ENCODE data around the gene SCN5A.

SCN5A gene

DNA sequence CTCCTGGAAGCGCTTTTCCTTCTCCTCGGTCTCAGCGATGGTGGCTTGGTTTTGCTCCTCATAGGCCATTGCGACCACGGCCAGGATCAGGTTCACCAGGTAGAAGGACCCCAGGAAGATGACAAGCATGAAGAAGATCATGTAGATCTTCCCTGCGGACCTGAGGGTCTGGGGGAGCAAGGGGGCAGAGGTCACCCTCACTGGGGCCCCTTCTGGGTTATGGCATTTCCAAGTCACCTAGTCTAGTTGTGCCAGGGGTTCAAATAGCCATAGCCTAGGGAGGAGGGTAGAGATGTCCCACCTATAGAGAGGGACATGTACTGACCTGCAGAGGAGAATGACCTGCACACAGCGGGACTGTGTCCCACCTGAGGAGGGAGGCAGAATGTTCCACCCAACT lies 43.5 kb downstream of the SCN5A start:
- TF ChIP-seq, protein P1, sequence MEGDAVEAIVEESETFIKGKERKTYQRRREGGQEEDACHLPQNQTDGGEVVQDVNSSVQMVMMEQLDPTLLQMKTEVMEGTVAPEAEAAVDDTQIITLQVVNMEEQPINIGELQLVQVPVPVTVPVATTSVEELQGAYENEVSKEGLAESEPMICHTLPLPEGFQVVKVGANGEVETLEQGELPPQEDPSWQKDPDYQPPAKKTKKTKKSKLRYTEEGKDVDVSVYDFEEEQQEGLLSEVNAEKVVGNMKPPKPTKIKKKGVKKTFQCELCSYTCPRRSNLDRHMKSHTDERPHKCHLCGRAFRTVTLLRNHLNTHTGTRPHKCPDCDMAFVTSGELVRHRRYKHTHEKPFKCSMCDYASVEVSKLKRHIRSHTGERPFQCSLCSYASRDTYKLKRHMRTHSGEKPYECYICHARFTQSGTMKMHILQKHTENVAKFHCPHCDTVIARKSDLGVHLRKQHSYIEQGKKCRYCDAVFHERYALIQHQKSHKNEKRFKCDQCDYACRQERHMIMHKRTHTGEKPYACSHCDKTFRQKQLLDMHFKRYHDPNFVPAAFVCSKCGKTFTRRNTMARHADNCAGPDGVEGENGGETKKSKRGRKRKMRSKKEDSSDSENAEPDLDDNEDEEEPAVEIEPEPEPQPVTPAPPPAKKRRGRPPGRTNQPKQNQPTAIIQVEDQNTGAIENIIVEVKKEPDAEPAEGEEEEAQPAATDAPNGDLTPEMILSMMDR (IDR thresholded peaks at IDR 0.05; ENCODE audit: low read depth, low read length, missing control alignments): no peak
- no peak overlapping the region for H3K4me3 ChIP-seq (ENCODE audit: low read depth, low read length)
- no peak for DNase-seq (ENCODE audit: low read depth)

DNA sequence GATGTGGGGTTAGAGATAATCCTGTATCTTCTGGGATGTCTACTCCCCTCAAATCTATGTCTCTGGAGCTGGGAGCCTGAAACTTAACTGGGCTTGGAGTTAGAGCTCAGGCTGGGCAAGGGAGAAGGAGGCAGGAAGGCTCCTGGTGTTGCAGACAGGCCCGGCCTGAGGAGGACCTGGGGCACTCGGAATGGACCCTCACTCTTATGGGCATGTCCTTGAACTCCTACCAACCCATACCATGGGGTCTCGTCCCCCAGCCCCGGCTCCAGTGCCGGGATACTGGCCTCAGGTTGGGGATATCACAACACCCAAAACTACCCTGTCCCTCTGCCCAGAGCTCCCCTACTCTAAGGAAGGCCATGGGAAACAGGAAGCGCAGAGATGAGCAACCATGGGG lies 45.2 kb downstream of the SCN5A start:
- TF ChIP-seq, protein P1 (IDR thresholded peaks at IDR 0.05; ENCODE audit: low read depth, low read length, missing control alignments): no peak
- H3K4me3 ChIP-seq (ENCODE audit: low read depth, low read length): no peak overlapping the region
- no peak for DNase-seq (ENCODE audit: low read depth)

DNA sequence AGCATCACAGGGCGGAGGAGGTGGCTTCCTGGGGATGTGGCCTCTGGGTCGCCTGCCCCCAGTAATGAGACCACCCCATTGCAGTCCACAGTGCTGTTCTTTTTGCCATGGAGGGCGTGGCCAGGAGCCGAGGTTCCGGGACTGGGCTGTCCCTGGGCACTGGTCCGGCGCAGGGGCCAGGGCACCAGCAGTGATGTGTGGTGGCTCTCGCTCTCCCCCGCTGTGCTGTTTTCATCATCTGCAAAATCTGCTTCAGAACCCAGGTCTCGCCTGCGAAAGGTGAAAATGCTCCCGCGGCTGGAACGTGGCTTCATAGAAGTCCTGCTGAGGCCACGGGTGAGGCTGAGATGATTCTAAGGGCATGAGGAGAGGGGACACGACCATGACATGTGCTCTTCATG lies 45.8 kb downstream of the SCN5A start:
- DNase-seq (ENCODE audit: low read depth): no peak
- TF ChIP-seq, protein P1 (IDR thresholded peaks at IDR 0.05; ENCODE audit: low read depth, low read length, missing control alignments): no peak
- no peak overlapping the region for H3K4me3 ChIP-seq (ENCODE audit: low read depth, low read length)

DNA sequence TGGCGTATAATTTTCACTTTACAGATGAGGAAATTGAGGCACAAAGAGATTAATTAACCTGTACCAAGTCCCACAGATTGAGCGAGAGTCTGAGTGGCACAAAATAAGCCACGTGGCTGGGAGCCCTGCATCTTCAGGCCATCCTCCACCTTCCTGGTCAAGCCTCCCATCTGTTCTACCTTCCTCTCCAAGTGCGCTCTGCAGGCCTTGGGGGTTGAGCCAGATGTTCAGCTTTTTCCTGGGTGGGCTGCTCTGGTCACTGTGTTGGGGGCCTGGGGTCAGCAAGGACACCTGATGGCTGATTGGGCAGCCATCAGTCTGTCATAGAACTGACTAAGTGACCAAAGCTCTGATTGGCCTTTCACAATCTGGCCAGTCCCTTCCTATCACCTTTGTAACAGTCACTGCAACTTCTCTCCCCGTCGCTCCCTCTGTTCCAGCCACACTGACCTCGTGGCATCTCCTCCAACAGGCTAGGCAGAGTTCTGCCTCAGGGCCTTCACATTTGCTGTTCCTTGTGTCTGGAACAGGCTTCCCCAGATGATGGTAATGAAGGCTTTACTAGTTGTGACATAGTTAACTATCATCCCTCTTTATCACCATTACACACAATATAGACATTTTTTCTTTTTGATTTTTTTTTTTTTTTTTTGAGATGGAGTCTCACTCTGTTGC lies 46.8 kb downstream of the SCN5A start:
- no peak overlapping the region for H3K4me3 ChIP-seq (ENCODE audit: low read depth, low read length)
- no peak for DNase-seq (ENCODE audit: low read depth)
- TF ChIP-seq, protein P1 (IDR thresholded peaks at IDR 0.05; ENCODE audit: low read depth, low read length, missing control alignments): no peak

DNA sequence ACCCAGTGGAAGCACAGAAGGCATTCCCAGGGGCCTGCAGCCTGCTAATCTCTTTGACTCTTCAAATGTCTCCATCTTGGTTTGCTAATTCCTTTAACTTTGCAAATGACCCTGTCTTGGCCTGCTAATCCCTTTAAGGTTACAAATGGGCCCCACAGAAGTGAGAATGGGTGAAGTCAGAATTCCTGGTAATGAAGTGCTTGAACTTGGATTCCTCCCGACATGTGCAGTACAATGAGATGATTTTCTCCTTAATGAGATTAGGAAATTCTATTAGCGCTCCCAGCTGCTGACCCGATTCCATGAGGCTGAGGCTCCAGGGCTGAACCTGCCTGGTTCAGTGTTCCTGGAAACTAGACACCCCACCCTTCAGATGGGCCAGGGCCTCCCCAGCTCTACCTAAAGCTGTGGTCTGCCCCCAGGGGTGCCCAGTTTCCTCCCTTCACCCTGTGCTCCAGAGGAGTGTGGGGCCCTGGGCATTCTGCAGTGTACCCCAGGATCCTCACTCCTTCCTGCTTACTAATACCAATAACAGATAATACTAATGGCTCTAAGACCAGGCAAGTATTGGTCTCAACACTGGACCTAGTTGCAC lies 47.4 kb downstream of the SCN5A start:
- DNase-seq (ENCODE audit: low read depth): no peak
- TF ChIP-seq, protein P1 (IDR thresholded peaks at IDR 0.05; ENCODE audit: low read depth, low read length, missing control alignments): no peak
- H3K4me3 ChIP-seq (ENCODE audit: low read depth, low read length): no peak overlapping the region

DNA sequence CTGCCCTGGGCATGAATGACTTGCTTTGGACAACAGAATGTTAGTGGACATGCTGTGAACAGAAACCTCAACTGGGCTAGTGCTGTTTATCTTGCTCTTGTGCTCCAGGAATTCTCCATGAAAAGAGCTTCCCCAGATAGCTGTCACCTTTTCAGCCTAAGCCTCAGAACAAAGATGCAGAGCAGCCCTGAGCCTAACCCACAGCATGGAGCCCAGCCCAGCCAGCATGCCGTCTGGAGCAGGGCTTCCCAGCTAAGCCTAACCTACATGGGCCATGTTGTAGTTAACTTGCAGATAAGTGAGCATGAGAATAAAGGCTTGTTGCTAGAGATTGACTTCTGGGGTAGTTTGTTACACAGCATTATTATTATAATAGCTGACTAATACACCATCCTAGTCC lies 48.9 kb downstream of the SCN5A start:
- no peak overlapping the region for H3K4me3 ChIP-seq (ENCODE audit: low read depth, low read length)
- TF ChIP-seq, protein P1 (IDR thresholded peaks at IDR 0.05; ENCODE audit: low read depth, low read length, missing control alignments): no peak
- DNase-seq (ENCODE audit: low read depth): no peak

DNA sequence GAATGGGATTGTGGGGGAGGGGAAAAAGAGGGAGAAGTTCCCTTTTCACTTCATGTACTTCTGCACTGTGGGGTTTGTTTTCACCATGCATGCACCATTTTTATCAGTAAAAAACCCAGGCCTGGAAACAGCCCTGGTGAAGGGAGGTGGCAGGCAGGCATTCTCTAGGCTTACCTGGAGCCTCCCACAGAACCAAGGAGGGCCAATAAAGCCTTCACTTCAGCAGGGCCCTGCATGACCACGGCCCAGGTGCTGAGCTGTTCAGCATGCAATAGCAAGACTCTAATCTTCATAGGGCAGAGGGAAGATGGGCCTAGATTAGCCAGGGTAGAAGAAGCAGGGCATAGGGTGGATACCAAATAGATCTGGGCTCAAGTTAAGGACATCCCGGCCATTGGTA lies 49.6 kb downstream of the SCN5A start:
- TF ChIP-seq, protein P1 (IDR thresholded peaks at IDR 0.05; ENCODE audit: low read depth, low read length, missing control alignments): no peak
- no peak for DNase-seq (ENCODE audit: low read depth)
- no peak overlapping the region for H3K4me3 ChIP-seq (ENCODE audit: low read depth, low read length)
